ENCODE data around the gene ZSCAN1. TPM values are rescaled to one million over a fixed set of nuclear protein-coding genes. Genes with fewer than 3 reads are reported as not detected.

The ZSCAN1 gene
- polyA plus RNA-seq, 1 of the 3 experiments (the other 2 are of a cell fraction): not detected

- H3K4me2 ChIP-seq: no peak overlapping the region
- H4K20me1 ChIP-seq (ENCODE audit: insufficient read depth): no peaks in the 10 kb centered on the region
- no peak overlapping the region for H3K4me3 ChIP-seq (ENCODE audit: low read depth in 2 of 2, low read length in 1 of 2)
- DNase-seq: no peak
- no peak for TF ChIP-seq MEF2A (IDR thresholded peaks at IDR 0.05; ENCODE audit: borderline replicate concordance, low read depth)
- no peak for TF ChIP-seq GABPA (IDR thresholded peaks at IDR 0.05; ENCODE audit: low read depth)
- no peak for TF ChIP-seq RXRA (IDR thresholded peaks at IDR 0.05; ENCODE audit: borderline replicate concordance, low read depth)
- TF ChIP-seq SIN3A (IDR thresholded peaks at IDR 0.05; ENCODE audit: borderline replicate concordance, low read depth, low read length): no peak
- no peak for TF ChIP-seq NFIC (IDR thresholded peaks at IDR 0.05; ENCODE audit: borderline replicate concordance)
- no peak for TF ChIP-seq EZH2phosphoT487 (IDR thresholded peaks at IDR 0.05; ENCODE audit: borderline replicate concordance, low read depth)
- TF ChIP-seq TEAD4 (IDR thresholded peaks at IDR 0.05; ENCODE audit: borderline replicate concordance, insufficient read depth): no peak
- TF ChIP-seq FOXJ3 (CRISPR knock-in tag; IDR thresholded peaks at IDR 0.05): no peak
- no peak for TF ChIP-seq USF2 (IDR thresholded peaks at IDR 0.05; ENCODE audit: borderline replicate concordance, low read depth, low read length)
- TF ChIP-seq MAX (IDR thresholded peaks at IDR 0.05; ENCODE audit: low read depth): no peak
- no peak for TF ChIP-seq TAF1 (IDR thresholded peaks at IDR 0.05; ENCODE audit: borderline replicate concordance, low read depth, low read length)
- TF ChIP-seq SMC3 (IDR thresholded peaks at IDR 0.05; ENCODE audit: low read depth, low read length): no peak
- no peak for TF ChIP-seq RAD21 (IDR thresholded peaks at IDR 0.05; ENCODE audit: low read length)
- no peak for TF ChIP-seq RCOR1 (IDR thresholded peaks at IDR 0.05; ENCODE audit: low read length)
- no peak for TF ChIP-seq FOSL2 (IDR thresholded peaks at IDR 0.05; ENCODE audit: borderline replicate concordance, low read depth)
- no peak for TF ChIP-seq FOXM1 (IDR thresholded peaks at IDR 0.05; ENCODE audit: low read depth)
- TF ChIP-seq NRF1 (IDR thresholded peaks at IDR 0.05; ENCODE audit: low read depth, low read length): no peak
- H2AFZ ChIP-seq (ENCODE audit: low read depth): no peak overlapping the region
- ChIA-PET CTCF (no interaction called here), POLR2A (no interaction called here)
- H3K36me3 ChIP-seq (replicated peaks in 1 of 2; ENCODE audit: control insufficient read depth in 1 of 2, insufficient read depth in 2 of 2, low read length in 1 of 2): no peaks in the 10 kb centered on the region
- no peaks in the 10 kb centered on the region for H3K27me3 ChIP-seq (ENCODE audit: insufficient read depth)
- no peaks in the 10 kb centered on the region for H3K79me2 ChIP-seq (ENCODE audit: insufficient read depth)
- WGBS (ENCODE audit: low lambda C conversion rate): 37% methylated on average over 18 of the region's 21 CpGs
- H3K4me1 ChIP-seq (ENCODE audit: control insufficient read depth in 1 of 2, insufficient read depth in 2 of 2, low read depth in 1 of 2, low read length in 1 of 2): no peaks in the 10 kb centered on the region
- no peaks in the 10 kb centered on the region for H3K9me2 ChIP-seq
- H3K27ac ChIP-seq (ENCODE audit: low read depth in 2 of 2, low read length in 1 of 2): no peak overlapping the region
- no peaks in the 10 kb centered on the region for H3F3A ChIP-seq (replicated peaks; ENCODE audit: insufficient read depth)
- H3K9me3 ChIP-seq: peaks cover 3% of the 10 kb centered on the region
- H3K9ac ChIP-seq: no peak overlapping the region
These were observed 24.5 kb upstream of the ZSCAN1 start for GRCh38 chr19:58009301-58009665.

GRCh38 chr19:58009666-58010301, 24.0 kb upstream of the ZSCAN1 start:
- CTCF ChIA-PET: no interaction called here
- H3K79me2 ChIP-seq (ENCODE audit: insufficient read depth): no peaks in the 10 kb centered on the region
- no peak overlapping the region for H3K9ac ChIP-seq
- peaks cover 3% of the 10 kb centered on the region for H3K9me3 ChIP-seq
- 52% methylated on average over 19 of the region's 41 CpGs for WGBS (ENCODE audit: low lambda C conversion rate)
- TF ChIP-seq SMC3 (IDR thresholded peaks at IDR 0.05; ENCODE audit: low read depth, low read length): no peak
- TF ChIP-seq, protein P1, sequence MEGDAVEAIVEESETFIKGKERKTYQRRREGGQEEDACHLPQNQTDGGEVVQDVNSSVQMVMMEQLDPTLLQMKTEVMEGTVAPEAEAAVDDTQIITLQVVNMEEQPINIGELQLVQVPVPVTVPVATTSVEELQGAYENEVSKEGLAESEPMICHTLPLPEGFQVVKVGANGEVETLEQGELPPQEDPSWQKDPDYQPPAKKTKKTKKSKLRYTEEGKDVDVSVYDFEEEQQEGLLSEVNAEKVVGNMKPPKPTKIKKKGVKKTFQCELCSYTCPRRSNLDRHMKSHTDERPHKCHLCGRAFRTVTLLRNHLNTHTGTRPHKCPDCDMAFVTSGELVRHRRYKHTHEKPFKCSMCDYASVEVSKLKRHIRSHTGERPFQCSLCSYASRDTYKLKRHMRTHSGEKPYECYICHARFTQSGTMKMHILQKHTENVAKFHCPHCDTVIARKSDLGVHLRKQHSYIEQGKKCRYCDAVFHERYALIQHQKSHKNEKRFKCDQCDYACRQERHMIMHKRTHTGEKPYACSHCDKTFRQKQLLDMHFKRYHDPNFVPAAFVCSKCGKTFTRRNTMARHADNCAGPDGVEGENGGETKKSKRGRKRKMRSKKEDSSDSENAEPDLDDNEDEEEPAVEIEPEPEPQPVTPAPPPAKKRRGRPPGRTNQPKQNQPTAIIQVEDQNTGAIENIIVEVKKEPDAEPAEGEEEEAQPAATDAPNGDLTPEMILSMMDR (IDR thresholded peaks at IDR 0.05): no peak
- POLR2A ChIA-PET: no interaction called here
- H3K9me2 ChIP-seq: no peaks in the 10 kb centered on the region
- no peaks in the 10 kb centered on the region for H4K20me1 ChIP-seq (ENCODE audit: insufficient read depth)
- no peak overlapping the region for H3K4me3 ChIP-seq (ENCODE audit: low read depth in 2 of 2, low read length in 1 of 2)
- H2AFZ ChIP-seq (ENCODE audit: low read depth): no peak overlapping the region
- H3K36me3 ChIP-seq (replicated peaks in 1 of 2; ENCODE audit: control insufficient read depth in 1 of 2, insufficient read depth in 2 of 2, low read length in 1 of 2): no peaks in the 10 kb centered on the region
- no peak for DNase-seq
- H3K27me3 ChIP-seq (ENCODE audit: insufficient read depth): no peaks in the 10 kb centered on the region
- no peaks in the 10 kb centered on the region for H3F3A ChIP-seq (replicated peaks; ENCODE audit: insufficient read depth)
- H3K4me2 ChIP-seq: no peak overlapping the region
- no peak overlapping the region for H3K27ac ChIP-seq (ENCODE audit: low read depth in 2 of 2, low read length in 1 of 2)
- H3K4me1 ChIP-seq (ENCODE audit: control insufficient read depth in 1 of 2, insufficient read depth in 2 of 2, low read depth in 1 of 2, low read length in 1 of 2): no peaks in the 10 kb centered on the region

Data from SK-N-SH (cell line).